Erythroblast (primary cell): ENCODE data around the gene ZFP36L1.

ENCODE experiments used
- GATA1 ChIP-seq: IDR thresholded peaks from 2 replicates; pipeline ENCODE4 v1.6.1; 2011; ENCODE audit warnings: low read depth, mild to moderate bottlenecking, control low read depth, low read length, moderate library complexity
- POLR2A ChIP-seq: IDR thresholded peaks from 2 replicates; pipeline ENCODE4 v1.6.1; 2011; ENCODE audit warnings: mild to moderate bottlenecking, low read length

DNA sequence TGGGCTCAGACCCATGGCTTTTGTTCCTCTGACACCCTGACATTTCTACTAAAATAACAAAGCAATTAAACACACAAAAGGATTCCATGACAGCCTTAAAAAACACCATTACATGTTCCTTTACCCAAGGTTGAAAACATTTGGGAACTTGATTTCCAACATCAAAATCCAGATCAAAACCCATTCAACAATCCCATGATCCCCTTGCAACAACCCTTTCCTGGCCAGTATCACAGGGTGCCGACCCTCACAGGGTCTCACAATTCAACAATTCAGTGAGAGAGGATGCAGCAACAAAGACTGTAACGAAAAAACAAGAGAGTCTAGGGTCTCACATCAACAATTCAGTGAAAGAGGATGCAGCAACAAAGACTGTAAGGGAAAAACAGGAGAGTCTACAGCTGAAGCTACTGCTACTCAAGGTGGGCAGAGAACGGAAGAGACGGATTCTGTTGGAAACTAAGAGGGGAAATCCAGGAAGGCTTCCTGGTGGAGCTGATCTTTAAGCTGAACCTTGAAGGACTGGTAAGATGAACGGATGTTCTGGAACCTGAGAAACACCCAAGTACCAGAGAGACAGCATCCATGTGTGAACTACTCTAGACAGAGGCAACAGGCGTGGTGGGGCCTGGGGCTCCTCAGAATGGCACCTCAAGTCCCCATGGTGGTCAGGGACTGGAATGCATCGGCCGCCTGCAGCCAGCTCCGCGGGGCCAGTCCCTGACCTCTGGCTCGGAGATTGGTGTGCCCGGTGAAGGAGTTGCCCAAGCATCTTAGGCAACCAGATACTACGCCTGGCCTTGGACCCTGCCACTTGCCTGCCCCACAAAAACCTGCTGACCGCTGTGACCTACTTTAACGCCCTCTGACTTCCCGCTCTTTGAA, 22.7 kb upstream of the ZFP36L1 start:
- TF ChIP-seq POLR2A (no peak), GATA1 (no peak)
